Measurements from ENCODE around the gene PIP5K1A.
"Not testable (repeated sequence)": the region's sequence is repeated elsewhere in the genome, so short reads cannot be mapped to it uniquely, and the experiment has no call there.

PIP5K1A gene

DNA sequence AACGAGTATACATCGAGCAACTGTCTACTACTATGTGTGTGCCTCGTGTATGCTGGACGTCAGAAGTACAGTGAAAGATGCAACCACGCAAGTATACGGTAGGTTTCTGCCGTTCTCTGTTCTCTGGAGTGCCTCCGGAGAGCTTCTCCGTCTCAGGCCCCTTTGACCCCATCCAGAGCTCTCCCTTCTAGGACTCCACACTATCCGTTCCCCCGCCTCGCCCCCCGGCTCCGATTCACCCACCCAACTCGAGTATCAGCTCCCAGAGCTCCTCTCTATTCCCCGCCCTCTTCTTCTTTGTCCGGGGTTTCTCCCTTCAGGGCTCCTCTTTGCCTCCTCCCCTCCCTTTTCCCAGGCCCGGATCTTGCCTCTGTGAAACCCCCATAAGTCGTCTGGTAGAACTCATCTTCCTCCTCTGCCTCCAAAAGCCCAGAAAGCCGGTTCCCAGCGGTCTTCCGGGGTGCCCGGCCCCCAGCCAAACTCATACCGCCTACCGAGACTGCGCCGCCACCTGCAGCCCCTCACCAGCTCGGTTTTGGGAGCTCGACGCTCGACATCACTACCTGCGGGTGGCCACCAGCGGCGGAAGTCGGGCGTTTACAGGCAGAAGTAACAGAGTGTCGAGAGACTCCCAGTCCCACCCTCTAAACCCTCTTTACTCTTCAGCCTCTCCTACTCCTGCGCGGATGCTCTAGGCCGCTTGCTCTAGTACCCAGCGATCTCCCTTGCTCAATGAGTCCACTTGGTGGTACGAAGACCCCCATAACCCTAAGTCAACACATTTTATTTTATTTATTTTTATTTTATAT lies 8.5 kb upstream of the PIP5K1A start, which contains the start of gene VPS72:
Gene VPS72 (minus strand): TSS at position 561 of the 809 bp plus-strand sequence. CDS start 76 bp downstream, at position 485.
- peak; percentile 91 for DNase-seq (ENCODE audit: low read depth, low spot score)
- peak within 1 kb of the TSS; percentile 78 for H3K4me3 ChIP-seq (ENCODE audit: low read length)

DNA sequence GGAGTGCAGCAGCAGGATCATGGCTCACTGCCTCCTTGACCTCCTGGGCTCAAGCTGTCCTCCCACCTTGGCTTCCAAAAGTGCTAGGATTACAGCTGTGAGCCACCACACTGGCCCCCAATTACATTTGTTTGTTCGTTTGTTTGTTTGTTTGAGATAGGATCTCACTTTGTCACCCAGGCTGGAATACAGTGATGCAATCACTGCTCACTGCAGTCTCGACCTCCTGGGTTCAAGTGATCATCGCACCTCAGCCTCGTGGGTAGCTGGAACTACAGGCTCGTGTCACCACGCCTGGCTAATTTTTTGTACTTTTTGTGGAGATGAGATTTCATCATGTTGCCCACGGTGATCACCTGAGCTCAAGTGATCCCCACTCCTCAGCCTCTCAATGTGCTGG lies 6.3 kb upstream of the PIP5K1A start:
- no peak overlapping the region for H3K4me3 ChIP-seq (ENCODE audit: low read length)
- no peak for DNase-seq (ENCODE audit: low read depth, low spot score)

DNA sequence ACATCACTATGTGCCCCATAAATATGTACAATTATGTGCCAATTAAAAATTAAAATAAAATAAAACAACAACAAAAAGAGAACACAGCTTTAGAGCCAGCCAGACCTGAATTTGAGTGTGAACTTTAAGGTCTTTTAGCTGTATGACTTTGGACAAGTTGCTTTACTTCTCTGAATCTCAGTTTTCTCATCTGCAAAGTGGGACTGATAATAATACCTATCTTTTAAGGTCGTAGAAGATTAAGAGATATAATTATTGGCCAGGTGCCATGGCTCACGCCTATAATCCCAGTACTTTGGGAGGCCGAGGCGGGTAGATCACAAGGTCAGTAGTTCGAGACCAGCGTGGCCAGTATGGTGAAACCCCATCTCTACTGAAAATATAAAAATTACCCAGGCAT lies 5.0 kb upstream of the PIP5K1A start:
- no peak overlapping the region for H3K4me3 ChIP-seq (ENCODE audit: low read length)
- DNase-seq (ENCODE audit: low read depth, low spot score): no peak

DNA sequence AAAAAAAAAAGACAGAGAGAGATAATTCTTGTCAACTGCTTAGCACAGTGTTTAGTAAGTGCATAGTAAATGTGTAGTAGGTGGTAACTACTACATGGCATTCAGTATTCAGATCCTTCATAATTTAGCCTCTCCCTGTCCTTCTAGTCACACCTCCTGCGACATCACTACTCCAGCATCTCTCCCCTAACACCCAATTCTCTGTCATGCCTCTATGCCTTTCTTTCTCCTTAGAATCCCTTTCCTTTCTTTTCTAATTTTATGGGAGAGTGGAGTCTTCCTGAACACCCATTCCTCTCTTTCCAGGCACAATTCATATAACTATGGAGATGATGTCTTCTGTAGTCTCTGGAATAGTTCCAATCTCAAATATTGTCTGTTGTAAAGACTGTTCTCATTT lies 4.5 kb upstream of the PIP5K1A start:
- H3K4me3 ChIP-seq (ENCODE audit: low read length): no peak overlapping the region

DNA sequence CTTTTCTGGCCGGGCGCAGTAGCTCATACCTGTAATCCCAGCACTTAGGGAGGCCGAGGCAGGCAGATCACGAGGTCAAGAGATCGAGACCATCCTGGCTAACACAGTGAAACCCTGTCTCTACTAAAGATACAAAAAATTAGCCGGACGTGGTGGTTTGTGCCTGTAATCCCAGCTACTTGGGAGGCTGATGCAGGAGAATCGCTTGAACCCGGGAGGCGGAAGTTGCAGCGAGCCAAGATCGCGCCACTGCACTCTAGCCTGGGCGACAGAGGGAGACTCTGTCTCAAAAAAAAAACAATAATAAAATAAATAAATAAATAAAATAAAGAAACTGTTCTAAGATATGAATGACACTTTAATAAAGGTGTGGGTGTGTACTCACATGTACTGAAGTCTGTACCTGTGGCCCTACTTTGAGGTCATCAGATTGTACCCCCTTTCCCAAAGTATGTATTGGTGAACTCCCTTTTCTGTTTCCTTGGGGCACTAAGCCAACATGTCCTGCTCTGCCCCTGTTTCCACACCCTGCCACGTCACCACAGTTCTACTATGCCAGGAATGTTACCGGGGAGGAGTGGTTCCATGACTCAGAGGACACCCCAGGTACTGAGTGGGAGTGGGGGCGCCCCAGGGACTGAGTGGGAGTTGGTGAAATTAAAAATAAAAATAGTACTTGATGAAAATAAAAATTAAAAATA lies 3.3 kb upstream of the PIP5K1A start:
- not testable (repeated sequence) for DNase-seq (ENCODE audit: low read depth, low spot score); H3K4me3 ChIP-seq (ENCODE audit: low read length)

More for the DNA sequence above, 4.5 kb upstream of the PIP5K1A start:
- DNase-seq (ENCODE audit: low read depth, low spot score): no peak

DNA sequence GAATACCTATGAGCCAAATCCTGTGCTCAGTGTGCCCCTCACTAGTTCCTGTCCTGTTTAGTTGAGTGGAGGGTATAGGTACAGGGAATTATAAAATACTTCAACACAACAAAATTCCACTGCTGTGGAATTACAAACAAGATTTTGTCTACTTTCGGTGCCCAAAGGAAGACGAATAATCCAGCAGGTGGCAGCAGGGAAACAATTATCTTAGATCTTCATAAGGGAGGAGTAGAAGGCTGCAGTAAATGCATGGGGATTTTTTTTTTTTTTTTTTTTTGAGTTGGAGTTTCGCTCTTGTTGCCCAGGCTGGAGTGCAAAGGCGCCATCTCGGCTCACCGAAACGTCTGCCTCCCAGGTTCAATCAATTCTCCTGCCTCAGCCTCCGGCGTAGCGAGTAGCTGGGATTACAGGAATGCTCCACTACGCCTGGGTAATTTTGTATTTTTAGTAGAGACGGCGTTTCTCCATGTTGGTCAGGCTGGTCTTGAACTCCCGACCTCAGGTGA lies 2.0 kb upstream of the PIP5K1A start:
- DNase-seq (ENCODE audit: low read depth, low spot score): peak; percentile 76
- H3K4me3 ChIP-seq (ENCODE audit: low read length): peak overlapping the region; percentile 41

DNA sequence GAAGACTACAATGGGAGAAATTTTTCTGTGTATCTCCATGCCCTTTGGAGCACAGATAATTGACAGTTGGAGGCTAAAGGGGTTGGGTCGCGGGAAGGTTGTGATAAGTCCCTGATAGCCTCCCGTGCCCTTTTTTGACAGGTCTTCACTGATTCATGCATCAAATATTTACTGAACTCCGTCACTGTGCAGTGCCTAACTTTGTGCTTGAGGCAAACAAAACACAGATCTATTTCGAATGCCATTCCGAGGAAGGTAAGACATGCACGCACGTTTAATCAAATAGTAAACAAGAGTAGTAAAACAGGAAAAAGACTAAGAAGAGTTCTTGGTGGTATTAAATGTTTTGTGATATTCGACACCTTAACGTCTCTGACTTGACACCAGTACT lies 494 bp upstream of the PIP5K1A start:
- H3K4me3 ChIP-seq (ENCODE audit: low read length): peak overlapping the region; percentile 83
- DNase-seq (ENCODE audit: low read depth, low spot score): no peak

DNA sequence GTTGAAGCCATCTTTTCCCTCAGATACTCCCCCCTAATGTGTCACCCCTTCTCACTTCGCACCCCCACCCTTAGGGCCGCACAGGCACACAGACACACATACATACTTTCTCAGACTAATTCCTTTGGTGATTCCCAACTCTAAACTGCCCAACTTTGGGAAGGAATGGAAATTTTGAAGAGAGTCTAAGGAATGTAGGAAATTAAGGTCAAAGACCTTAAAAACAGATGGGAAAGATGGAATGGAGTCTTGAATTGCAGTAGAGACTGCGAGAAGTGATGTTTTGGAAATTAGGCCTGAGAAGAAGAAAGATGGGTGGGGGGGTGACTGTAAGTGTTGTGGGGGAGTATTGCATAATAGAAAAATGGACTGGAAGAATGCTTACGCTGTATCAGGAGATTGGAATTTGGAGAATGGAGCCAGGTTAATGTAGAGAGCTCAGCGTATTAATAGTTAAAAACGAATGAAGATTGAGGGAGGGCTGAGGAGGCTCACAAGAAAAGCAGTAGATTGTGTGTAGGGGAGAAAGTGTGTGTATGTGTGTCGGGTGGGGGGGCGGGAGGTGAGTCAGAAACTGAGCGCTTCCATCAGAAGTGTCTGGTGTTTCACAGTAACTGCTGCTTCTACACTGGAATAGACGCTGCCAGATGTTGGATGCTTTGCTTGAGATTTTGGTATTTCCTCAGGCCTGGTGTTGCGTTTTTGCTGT lies 1.7 kb downstream of the PIP5K1A start:
- H3K4me3 ChIP-seq (ENCODE audit: low read length): peak overlapping the region; percentile 83
- no peak for DNase-seq (ENCODE audit: low read depth, low spot score)

DNA sequence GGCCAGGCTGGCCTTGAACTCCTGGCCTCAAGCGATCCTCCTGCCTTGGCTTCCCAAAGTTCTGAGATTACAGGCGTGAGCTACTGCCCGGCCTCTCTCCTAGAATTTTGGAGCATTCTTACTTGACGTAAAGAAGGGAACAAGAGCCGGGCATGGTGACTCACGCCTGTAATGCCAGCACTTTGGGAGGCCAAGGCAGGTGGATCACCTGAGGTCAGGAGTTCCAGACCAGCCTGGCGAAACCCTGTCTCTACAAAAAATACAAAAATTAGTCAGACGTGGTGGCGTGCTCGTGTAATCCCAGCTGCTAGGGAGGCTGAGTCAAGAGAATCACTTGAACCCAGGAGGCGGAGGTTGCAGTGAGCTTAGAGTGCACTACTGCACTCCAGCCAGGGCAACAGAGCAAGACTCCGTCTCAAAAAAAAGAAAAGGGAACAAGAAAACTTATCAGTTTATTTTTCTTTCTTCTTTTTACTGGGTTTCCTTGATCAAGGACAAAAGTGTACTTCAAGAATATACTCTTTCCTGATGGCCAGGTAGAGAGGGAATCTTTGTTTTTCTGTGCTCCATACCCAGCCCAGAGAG lies 7.1 kb downstream of the PIP5K1A start:
- not testable (repeated sequence) for DNase-seq (ENCODE audit: low read depth, low spot score); H3K4me3 ChIP-seq (ENCODE audit: low read length)

DNA sequence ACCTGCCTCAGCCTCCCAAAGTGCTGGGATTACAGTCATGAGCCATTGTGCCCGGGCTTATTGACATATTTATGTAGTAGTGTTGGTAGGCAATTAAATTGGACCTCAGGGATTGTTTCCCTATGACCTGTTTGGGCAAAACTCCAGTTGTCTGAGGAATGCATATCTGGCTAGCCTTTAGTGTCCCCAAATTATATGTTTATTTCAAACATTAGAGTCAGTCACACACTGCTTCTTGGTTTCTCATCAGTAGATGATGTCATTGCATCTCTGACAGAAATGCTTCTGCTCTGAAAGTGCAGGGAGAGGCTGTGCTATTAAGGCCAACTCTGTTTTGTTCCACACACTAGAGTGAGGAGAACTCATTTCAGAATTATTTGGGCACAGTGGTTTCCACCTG lies 12.5 kb downstream of the PIP5K1A start:
- no peak overlapping the region for H3K4me3 ChIP-seq (ENCODE audit: low read length)
- no peak for DNase-seq (ENCODE audit: low read depth, low spot score)

DNA sequence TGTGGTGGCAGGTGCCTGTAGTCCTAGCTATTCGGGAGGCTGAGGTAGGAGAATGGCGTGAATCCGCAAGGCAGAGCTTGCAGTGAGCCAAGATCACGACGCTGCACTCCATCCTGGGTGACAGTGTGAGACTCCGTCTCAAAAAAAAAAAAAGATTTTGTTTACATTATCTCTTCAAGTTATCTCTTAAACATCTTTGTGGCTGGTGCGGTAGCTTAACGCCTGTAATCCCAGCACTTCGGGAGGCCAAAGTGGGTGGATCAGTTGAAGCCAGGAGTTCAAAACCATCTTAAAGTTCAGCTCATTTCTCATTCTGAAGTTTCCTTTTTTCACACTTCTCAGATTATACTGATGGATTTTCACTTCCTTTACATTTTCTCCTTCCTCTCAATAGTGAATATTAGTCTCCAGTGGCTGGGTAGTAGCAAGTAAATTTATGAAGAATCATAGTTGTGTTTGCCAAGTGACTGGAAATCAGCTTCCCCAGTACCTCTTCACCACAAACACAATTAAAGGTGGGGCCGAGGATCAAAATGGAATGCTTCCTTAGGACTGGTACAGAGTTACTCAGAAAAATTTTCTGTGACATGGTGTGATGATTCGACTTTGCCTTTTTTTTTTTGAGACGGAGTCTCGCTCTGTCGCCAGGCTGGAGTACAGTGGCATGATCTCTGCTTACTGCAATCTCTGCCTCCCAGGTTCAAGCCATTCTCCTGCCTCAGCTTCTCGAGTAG lies 13.8 kb downstream of the PIP5K1A start:
- no peak overlapping the region for H3K4me3 ChIP-seq (ENCODE audit: low read length)
- DNase-seq (ENCODE audit: low read depth, low spot score): peak; percentile 66

DNA sequence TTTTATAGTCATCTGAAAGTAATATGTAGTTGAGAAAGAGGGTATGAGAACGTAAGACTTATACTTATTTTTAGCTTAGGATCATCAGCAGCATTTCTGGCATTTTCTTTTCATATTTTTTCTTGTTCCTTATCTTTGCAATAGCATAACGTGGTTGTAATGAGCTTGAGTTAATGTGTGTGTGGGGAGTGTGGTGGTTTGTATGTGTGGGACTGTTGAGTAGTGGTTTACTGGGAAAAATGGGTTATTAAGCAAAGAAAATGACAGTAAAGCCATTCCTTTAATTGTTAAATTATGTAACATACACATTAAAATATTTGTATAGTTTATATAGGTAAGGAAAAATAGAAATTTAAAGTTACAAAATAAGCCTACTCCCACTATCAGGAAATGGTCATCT lies 15.2 kb downstream of the PIP5K1A start:
- DNase-seq (ENCODE audit: low read depth, low spot score): no peak
- H3K4me3 ChIP-seq (ENCODE audit: low read length): no peak overlapping the region

DNA sequence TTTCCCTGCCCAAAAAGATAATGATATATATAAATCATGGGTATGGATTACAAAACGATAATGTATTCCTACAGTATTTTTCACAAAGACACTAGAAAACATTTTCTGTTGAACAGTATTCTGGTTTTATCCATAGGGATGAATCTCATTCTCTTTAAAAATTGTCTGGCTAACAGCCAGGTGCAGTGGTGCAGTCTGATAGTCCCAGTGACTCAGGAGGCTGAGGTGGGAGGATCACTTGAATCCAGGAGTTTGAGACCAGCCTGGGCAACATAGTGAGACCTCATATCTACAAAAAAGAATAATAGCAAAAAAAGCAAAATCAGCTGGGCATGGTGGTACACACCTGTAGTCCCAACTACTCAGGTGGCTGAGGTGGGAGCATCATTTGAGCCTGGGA lies 23.3 kb downstream of the PIP5K1A start:
- DNase-seq (ENCODE audit: low read depth, low spot score): no peak
- H3K4me3 ChIP-seq (ENCODE audit: low read length): no peak overlapping the region

DNA sequence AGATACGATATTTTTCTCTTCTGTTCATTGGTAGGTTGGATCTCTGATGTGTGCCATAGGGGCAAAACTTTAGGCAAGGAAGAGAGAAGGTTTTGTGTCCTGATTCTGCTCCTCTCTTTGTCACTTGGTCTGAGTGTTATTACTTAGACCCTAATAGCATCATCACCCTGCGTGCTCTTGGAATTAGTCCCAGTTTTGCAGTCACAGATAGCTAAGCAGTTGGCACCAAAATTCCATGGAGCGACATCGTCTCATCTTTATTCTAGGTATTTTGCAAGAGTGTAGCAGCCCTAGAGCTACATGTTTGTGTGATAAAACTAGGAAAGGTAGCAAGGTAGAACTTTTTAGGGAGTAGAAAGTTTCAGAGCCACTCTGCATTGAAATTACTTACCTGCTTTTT lies 23.8 kb downstream of the PIP5K1A start:
- H3K4me3 ChIP-seq (ENCODE audit: low read length): no peak overlapping the region
- no peak for DNase-seq (ENCODE audit: low read depth, low spot score)

DNA sequence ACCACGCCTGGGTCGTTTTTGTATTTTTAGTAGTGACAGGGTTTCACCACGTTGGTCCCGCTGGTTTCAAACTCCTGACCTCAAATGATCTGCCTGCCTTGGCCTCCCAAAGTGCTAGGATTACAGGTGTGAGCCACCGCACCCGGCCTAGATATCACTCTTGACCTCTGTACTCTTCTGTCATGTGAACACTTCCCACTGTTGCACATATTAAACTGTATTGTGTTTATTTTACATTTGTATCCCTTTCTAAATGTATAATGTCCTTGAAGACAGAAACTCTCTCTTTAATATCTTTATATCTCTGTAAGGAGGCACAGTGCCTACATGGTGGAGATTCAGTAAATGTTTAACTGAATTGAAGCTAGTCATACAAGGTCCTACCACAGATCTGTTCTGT lies 36.9 kb downstream of the PIP5K1A start:
- DNase-seq (ENCODE audit: low read depth, low spot score): no peak
- no peak overlapping the region for H3K4me3 ChIP-seq (ENCODE audit: low read length)

DNA sequence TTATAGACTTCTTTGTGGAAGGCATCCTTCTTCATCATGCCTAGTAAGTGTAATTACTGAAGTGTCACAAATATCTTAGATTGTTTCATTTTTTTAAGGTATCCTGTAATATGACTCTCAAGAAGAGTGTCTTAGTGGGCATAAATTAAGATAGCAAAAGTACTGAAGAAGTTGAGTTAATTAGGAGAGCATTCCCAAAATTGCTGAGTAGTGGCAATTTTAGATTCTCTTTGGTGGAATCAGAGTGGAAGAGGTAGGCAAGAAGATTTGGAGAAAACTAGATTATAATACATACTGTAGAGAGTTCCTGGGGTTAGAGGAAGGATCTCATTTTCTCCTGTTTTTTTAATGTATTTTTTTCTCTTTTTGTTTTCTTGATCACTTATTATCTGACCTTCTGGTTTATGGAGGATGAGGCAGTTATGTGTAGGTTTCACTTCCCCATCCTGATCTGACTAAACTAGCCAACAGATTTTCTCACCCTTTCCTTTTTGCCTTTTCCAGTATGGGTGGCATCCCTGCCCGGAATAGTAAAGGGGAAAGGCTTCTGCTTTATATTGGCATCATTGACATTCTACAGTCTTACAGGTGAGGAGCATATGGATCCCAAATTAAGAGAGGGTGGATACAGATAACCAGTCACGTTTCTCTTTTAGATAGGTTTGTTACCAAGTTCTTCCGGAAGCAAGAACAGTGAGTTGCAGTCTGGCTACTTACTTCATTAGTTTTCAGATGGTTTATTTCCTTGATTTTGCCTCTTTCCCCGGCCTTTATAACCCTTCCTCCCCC lies 39.5 kb downstream of the PIP5K1A start:
- no peak overlapping the region for H3K4me3 ChIP-seq (ENCODE audit: low read length)
- DNase-seq (ENCODE audit: low read depth, low spot score): no peak

DNA sequence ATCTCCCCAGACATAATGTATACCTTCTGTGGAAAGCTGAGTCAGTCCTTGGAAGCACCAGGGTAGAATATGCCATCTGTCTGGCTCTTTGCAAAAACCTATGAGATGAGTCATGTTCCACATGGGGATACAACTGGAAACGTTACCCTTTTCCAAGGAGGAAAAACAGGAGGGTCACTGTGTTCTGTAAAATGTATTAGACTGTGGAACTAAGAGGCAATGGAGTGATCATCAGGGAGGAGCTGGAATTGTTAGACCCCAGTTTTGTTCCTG lies 40.1 kb downstream of the PIP5K1A start:
- no peak for DNase-seq (ENCODE audit: low read depth, low spot score)

DNA sequence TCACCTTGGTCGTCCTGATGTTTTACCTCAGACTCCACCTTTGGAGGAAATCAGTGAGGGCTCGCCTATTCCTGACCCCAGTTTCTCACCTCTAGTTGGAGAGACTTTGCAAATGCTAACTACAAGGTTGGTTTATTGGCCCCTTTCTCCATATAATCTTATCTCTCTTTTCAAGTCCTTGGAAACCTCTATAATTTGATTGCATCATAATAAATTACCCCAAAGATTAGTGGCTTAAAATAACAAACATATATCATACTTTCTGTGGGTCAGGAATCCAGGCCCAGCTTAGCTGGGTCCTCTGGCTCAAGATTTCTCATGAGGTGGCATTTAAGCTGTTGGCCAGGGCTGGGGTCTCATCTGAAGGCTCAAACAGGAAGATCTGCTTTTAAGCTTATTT lies 44.1 kb downstream of the PIP5K1A start:
- no peak for DNase-seq (ENCODE audit: low read depth, low spot score)
- H3K4me3 ChIP-seq (ENCODE audit: low read length): no peak overlapping the region

More for the DNA sequence above, 40.1 kb downstream of the PIP5K1A start:
- no peak overlapping the region for H3K4me3 ChIP-seq (ENCODE audit: low read length)
